IgD-negative memory B cell (primary cell): ENCODE results near the gene ATP2A2. TPM values are rescaled to one million over a fixed set of nuclear protein-coding genes. Genes with fewer than 3 reads are reported as not detected.
"Not testable (repeated sequence)": the region's sequence is repeated elsewhere in the genome, so short reads cannot be mapped to it uniquely, and the experiment has no call there.

Experiments used
- H3K27ac Mint-ChIP-seq, 3 donors: one replicate each; pipeline ENCODE4 v1.8.0; 2020 to 2022; ENCODE audit warnings: mild to moderate bottlenecking in 3 of 3, mixed read lengths in 3 of 3, moderate library complexity in 1 of 3
- H3K27me3 Mint-ChIP-seq: one replicate; pipeline ENCODE4 v1.8.0; 2021; ENCODE audit warnings: mixed read lengths
- H3K36me3 Mint-ChIP-seq: one replicate; pipeline ENCODE4 v1.8.0; 2020; ENCODE audit warnings: mild to moderate bottlenecking, mixed read lengths
- H3K4me1 Mint-ChIP-seq, 3 donors: one replicate each; pipeline ENCODE4 v1.8.0; 2020 to 2022; ENCODE audit warnings: mixed read lengths in 3 of 3, mild to moderate bottlenecking in 1 of 3
- H3K4me3 Mint-ChIP-seq, 4 donors: one replicate each; pipeline ENCODE4 v1.8.0; 2020 to 2022; ENCODE audit warnings: mild to moderate bottlenecking in 4 of 4, mixed read lengths in 4 of 4, moderate library complexity in 3 of 4
- H3K9me3 Mint-ChIP-seq, 3 donors: one replicate each; pipeline ENCODE4 v1.8.0; 2020 to 2021; ENCODE audit warnings: mixed read lengths in 3 of 3, mild to moderate bottlenecking in 1 of 3
- polyA plus RNA-seq: library from polyadenylated mRNA; unstranded; fragments of 300-500 nt; fragmentation: Illumina TruSeq; gene quantifications from one replicate; pipeline ENCODE4 v1.2.3, GENCODE V29; 2021

ATP2A2 gene
- polyA plus RNA-seq, 1 donor from 2014 or later = 3.5 TPM

DNA sequence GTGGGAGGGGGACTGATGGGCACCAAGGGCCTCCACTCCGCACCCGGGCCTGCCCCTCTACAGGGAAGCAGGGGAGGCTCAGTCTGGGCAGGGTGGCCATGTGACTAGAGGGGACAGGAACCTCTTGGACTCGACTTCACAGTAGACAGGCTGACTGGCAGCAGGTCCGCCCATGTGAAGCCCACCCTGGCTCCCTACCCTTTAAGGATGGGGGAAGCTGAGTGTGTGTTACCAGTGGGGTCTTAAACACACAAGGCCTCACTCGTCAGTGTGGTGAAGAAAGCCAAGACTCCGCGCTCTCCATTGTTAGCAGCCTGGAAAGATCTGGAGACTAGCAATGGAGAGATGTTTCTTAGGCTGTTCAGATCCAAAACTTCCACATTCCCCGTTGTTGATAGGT, 70.1 kb downstream of the ATP2A2 start:
- H3K4me3 Mint-ChIP-seq = no peak overlapping the region
- H3K4me1 Mint-ChIP-seq = peaks cover 0 to 7% (median 0%) of the 10 kb centered on the region in 3 donors
- H3K36me3 Mint-ChIP-seq = peaks cover 5% of the 10 kb centered on the region
- no peak overlapping the region for H3K27ac Mint-ChIP-seq
- H3K27me3 Mint-ChIP-seq = no peaks in the 10 kb centered on the region
- no peaks in the 10 kb centered on the region for H3K9me3 Mint-ChIP-seq

- H3K4me1 Mint-ChIP-seq = peaks cover 0 to 7% (median 0%) of the 10 kb centered on the region in 3 donors
- H3K9me3 Mint-ChIP-seq = no peaks in the 10 kb centered on the region
- H3K27me3 Mint-ChIP-seq = no peaks in the 10 kb centered on the region
- no peak overlapping the region for H3K4me3 Mint-ChIP-seq
- H3K27ac Mint-ChIP-seq = no peak overlapping the region
- H3K36me3 Mint-ChIP-seq = peaks cover under 1% of the 10 kb centered on the region
Measured at GRCh38 chr12:110352401-110352800, 71.4 kb downstream of the ATP2A2 start.

DNA sequence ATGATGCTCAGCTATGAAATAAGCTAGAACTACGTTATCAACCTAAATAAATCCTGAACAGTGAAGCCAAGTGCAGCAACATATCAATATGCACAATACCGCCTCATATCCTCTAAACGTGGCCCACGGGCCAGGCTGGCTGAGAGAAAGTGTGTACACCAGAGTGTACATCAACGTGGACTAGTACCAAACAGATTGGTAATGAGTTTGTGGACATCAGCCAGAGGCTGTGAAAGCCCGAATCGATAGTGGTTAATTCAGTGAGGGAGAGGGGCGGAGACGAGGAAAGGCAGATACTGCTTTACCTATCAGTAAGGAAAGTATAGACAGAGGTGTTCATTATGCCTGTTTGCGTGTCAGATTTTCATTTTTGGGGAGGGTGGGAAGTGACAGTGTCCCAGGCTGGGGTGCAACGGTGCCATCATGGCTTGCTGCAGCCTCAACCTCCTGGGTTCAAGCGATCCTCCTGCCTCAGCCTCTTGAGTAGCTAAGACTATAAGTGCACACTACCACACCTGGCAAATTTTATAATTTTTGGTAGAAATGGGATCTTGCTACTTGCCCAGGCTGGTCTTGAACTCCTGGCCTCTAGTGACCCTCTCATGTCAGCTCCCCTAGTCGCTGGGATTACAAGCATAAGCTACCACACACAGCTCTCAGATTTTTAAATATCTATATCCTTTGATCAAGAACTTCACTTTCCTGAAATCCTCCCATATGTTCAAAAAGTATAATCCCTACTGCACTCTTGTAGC, 72.3 kb downstream of the ATP2A2 start:
- Mint-ChIP-seq H3K36me3 (no peaks in the 10 kb centered on the region), H3K4me1 (peaks cover 0 to 7% (median 0%) of the 10 kb centered on the region in 3 donors), H3K27me3 (no peaks in the 10 kb centered on the region), H3K27ac (no peak overlapping the region), H3K4me3 (no peak overlapping the region), H3K9me3 (no peaks in the 10 kb centered on the region)

DNA sequence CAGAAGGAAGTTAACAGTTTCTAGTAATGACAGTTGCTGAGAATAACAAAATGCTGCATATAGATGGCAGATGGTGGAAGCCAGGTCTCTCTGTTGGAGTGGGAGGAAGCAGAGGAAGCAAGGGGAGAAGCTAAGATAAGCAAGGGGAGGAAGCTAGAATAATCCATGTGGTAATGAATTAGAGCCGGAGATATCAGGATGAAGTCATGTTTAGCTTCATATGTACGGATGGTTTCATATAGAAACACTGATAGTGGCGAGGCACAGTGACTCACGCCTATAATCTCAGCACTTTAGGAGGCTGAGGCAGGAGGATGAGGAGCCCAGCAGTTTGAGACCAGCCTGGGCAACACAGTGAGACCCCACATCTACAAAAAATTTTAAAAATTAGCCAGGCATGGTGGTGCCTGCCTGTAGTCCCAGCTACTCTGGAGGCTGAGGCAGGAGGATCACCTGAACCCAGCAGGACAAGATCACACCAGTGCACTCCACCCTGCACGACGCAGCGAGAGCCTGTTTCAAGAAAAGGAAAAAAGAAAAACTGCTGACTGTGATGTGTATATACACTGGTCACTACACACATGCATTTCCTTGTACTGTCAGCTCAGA, 73.2 kb downstream of the ATP2A2 start:
- H3K4me1 Mint-ChIP-seq = peaks cover 0 to 7% (median 0%) of the 10 kb centered on the region in 3 donors
- no peaks in the 10 kb centered on the region for H3K27me3 Mint-ChIP-seq
- H3K27ac Mint-ChIP-seq = no peak overlapping the region
- H3K4me3 Mint-ChIP-seq = no peak overlapping the region
- H3K9me3 Mint-ChIP-seq = no peaks in the 10 kb centered on the region
- H3K36me3 Mint-ChIP-seq = no peaks in the 10 kb centered on the region

DNA sequence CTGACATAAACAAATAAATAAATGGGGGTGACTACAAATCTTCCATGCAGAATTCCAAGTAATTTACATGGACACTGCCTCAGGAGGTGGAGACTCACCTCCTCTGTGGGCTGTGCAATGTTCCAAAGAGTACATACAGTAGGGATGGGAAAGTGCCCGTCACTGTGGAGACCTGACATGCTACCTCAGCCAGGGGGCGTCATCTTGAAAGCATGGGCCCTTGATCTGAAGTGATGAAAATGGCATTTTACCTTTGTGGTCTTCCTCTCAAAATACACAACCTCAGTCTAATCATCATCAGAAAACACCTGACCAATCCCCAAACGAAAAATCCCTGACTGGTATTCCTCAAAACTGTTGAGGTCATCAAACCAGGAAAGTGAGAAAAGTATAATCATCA, 74.0 kb downstream of the ATP2A2 start:
- Mint-ChIP-seq H3K4me1 (peaks cover 0 to 7% (median 0%) of the 10 kb centered on the region in 3 donors), H3K27ac (no peak overlapping the region), H3K9me3 (no peaks in the 10 kb centered on the region), H3K27me3 (no peaks in the 10 kb centered on the region), H3K4me3 (no peak overlapping the region), H3K36me3 (no peaks in the 10 kb centered on the region)

DNA sequence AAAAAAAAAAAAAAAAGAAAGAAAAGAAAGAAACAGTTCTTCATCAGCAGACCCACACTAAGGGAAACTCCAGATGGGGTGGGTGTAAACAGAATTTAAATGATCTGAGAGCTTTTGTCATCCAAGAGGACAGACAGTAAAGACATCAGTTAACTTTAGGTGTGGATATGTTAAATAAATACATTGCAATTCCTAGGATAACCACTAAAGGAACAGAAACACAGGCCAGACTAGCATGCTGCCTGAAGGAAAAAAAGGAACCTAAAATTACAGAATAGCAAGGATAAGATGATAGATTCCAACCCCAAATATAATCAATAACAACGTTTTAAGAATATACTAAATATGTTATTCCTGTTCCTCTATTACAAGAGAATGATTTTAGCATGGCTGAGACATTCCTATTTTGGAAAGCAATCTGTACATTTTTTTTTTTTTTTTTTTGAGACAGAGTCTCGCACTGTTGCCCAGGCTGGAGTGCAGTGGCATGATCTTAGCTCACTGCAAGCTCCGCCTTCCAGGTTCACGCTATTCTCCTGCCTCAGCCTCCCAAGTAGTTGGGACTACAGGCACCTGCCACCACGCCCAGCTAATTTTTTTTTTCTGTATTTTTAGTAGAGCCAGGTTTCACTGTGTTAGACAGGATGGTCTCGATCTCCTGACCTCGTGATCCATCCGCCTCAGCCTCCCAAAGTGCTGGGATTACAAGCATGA, 77.5 kb downstream of the ATP2A2 start:
- H3K27ac Mint-ChIP-seq, H3K4me3 Mint-ChIP-seq, H3K4me1 Mint-ChIP-seq, H3K36me3 Mint-ChIP-seq, H3K27me3 Mint-ChIP-seq, H3K9me3 Mint-ChIP-seq: not testable (repeated sequence)

- no peak overlapping the region for H3K4me3 Mint-ChIP-seq
Measured at GRCh38 chr12:110361216-110361615, 80.2 kb downstream of the ATP2A2 start.

GRCh38 chr12:110365489-110366320, 84.7 kb downstream of the ATP2A2 start:
- H3K4me3 Mint-ChIP-seq = no peak overlapping the region
- H3K27ac Mint-ChIP-seq = no peak overlapping the region
- no peaks in the 10 kb centered on the region for H3K36me3 Mint-ChIP-seq
- H3K9me3 Mint-ChIP-seq = no peaks in the 10 kb centered on the region
- peaks cover 7 to 11% (median 8%) of the 10 kb centered on the region in 3 donors for H3K4me1 Mint-ChIP-seq
- no peaks in the 10 kb centered on the region for H3K27me3 Mint-ChIP-seq

More at GRCh38 chr12:110361216-110361615, 80.2 kb downstream of the ATP2A2 start:
- H3K27ac Mint-ChIP-seq = no peak overlapping the region
- no peaks in the 10 kb centered on the region for H3K9me3 Mint-ChIP-seq
- no peaks in the 10 kb centered on the region for H3K4me1 Mint-ChIP-seq
- no peaks in the 10 kb centered on the region for H3K36me3 Mint-ChIP-seq
- no peaks in the 10 kb centered on the region for H3K27me3 Mint-ChIP-seq

GRCh38 chr12:110366321-110367142, 85.5 kb downstream of the ATP2A2 start:
- H3K4me3 Mint-ChIP-seq = peak overlapping the region in 1 of 4 donors; percentile 27
- H3K27ac Mint-ChIP-seq = no peak overlapping the region
- no peaks in the 10 kb centered on the region for H3K9me3 Mint-ChIP-seq
- no peaks in the 10 kb centered on the region for H3K27me3 Mint-ChIP-seq
- peaks cover 10 to 13% (median 12%) of the 10 kb centered on the region in 3 donors for H3K4me1 Mint-ChIP-seq
- no peaks in the 10 kb centered on the region for H3K36me3 Mint-ChIP-seq

GRCh38 chr12:110367181-110367864, 86.3 kb downstream of the ATP2A2 start:
- peak overlapping the region in 1 of 3 donors; percentile 59 for H3K27ac Mint-ChIP-seq

DNA sequence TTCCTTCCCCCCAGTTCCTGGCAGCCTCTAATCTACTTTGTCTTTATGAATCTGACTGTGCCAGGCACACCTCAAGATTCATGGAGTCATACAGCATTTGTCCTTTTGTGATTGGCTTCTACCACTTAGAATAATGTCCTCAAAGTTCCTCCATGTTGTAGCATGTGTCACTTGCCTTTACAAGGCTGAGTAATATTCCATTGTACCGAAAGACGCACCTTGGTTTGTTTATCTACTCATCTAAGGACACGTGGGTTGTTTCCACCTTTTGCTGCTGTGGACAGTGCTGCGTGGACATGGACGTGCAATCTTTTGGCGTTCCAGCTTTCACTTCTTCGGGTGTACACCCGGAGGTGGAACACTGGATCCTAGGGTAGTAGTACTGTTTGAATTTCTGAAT, 88.9 kb downstream of the ATP2A2 start:
- H3K27ac Mint-ChIP-seq = no peak overlapping the region
- H3K4me1 Mint-ChIP-seq = peaks cover 12 to 15% (median 12%) of the 10 kb centered on the region in 3 donors
- H3K27me3 Mint-ChIP-seq = no peaks in the 10 kb centered on the region
- H3K36me3 Mint-ChIP-seq = peaks cover under 1% of the 10 kb centered on the region
- no peak overlapping the region for H3K4me3 Mint-ChIP-seq
- no peaks in the 10 kb centered on the region for H3K9me3 Mint-ChIP-seq

More at GRCh38 chr12:110367181-110367864, 86.3 kb downstream of the ATP2A2 start:
- H3K27me3 Mint-ChIP-seq = no peaks in the 10 kb centered on the region
- no peaks in the 10 kb centered on the region for H3K36me3 Mint-ChIP-seq
- H3K9me3 Mint-ChIP-seq = no peaks in the 10 kb centered on the region
- peaks cover 12 to 15% (median 12%) of the 10 kb centered on the region in 3 donors for H3K4me1 Mint-ChIP-seq
- H3K4me3 Mint-ChIP-seq = peak overlapping the region in 1 of 4 donors; percentile 41

- H3K36me3 Mint-ChIP-seq = peaks cover 2% of the 10 kb centered on the region
- no peaks in the 10 kb centered on the region for H3K27me3 Mint-ChIP-seq
- peak overlapping the region in 2 of 3 donors; percentile 88 to 89 for H3K27ac Mint-ChIP-seq
- peaks cover 12 to 15% (median 14%) of the 10 kb centered on the region in 3 donors for H3K4me1 Mint-ChIP-seq
- peak overlapping the region in 1 of 4 donors; percentile 63 for H3K4me3 Mint-ChIP-seq
- H3K9me3 Mint-ChIP-seq = no peaks in the 10 kb centered on the region
Measured at GRCh38 chr12:110370732-110371231, 89.7 kb downstream of the ATP2A2 start.

DNA sequence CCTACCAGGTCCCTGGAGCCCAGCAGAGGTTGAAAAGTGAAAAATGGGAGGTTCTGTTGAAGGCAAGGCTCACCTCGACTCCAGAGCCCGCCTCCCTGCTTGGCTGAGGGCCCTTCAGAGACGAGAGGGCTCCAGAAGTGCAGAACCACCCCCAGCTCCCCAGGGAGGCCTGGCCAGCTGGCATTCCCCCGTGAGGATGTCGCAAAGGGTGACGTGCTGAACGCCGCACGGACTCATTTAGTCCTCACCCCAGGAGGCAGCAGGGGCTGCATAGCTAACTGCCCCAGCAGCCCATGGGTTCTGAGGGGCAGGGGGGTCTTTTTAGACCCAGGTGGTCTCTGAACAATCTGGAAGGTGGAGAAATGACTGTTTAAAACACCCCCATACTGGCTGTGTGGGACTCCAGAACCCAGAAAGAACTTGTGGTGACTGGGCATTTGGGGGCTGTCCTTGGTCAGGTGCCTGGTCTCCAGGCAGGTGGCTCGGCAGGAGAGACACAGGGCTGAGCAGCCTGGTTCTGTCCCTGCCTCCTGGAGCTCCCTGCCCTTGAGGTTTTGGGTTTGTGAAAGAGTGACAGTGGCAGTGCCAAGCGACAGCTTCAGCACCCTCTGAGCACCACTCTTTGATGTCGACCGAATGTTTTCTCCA, 90.5 kb downstream of the ATP2A2 start:
- no peaks in the 10 kb centered on the region for H3K27me3 Mint-ChIP-seq
- peaks cover 4% of the 10 kb centered on the region for H3K36me3 Mint-ChIP-seq
- peaks cover 12 to 15% (median 14%) of the 10 kb centered on the region in 3 donors for H3K4me1 Mint-ChIP-seq
- H3K4me3 Mint-ChIP-seq = peak overlapping the region in 2 of 4 donors; percentile 33 to 73
- H3K27ac Mint-ChIP-seq = peak overlapping the region; percentile 88 to 91 (median 89)
- H3K9me3 Mint-ChIP-seq = no peaks in the 10 kb centered on the region
